HepG2 (cell line): ENCODE results near the gene MGAT5. TPM values are rescaled to one million over a fixed set of nuclear protein-coding genes. Genes with fewer than 3 reads are reported as not detected.

Source experiments
- ATAC-seq: fragments of 200-7000 bp; cut with Tn5 transposase; 3 replicates; pipeline ENCODE4 v1.9.1; 2020; ENCODE audit warnings: mild to moderate bottlenecking, moderate library complexity
- BruUV-seq: library from RNA; stranded (reverse); fragments of 400-500 nt; replicated peaks from 2 replicates; lab custom pipeline; 2021; lab: Mats Ljungman, UMichigan
- CTCF ChIA-PET: fragments of 300-600 bp; formaldehyde crosslinking; extraction: SDS; loops from one replicate; lab custom pipeline; 2021; ENCODE audit warnings: low total read pairs, inconsistent platforms, low intra/inter-chr PET ratio; lab: Yijun Ruan, JAX
- POLR2A ChIA-PET: fragments of 350-600 bp; sonication (Branson Sonifier 250); formaldehyde crosslinking; loops from one replicate; lab custom pipeline; 2020; ENCODE audit warnings: antibody characterized with exemption, inconsistent platforms; lab: Yijun Ruan, JAX
- DNase-seq: peaks from one replicate; pipeline ENCODE4 v3.0.0-alpha.2; 2015; ENCODE audit warnings: low spot score
- FAIRE-seq: peaks from 3 replicates; lab custom pipeline; 2011; peaks lifted over from hg19 to GRCh38; lab: Jason Lieb, UNC
- H2AFZ ChIP-seq: one replicate; pipeline ENCODE4 v1.6.1; 2011; ENCODE audit warnings: low read length, inconsistent platforms
- H3K27ac ChIP-seq: fragments of 300-600 bp; 3 replicates; pipeline ENCODE4 v1.8.0; 2011; ENCODE audit warnings: mixed run types, mild to moderate bottlenecking, mixed read lengths, low read length, inconsistent platforms; ENCODE audit not compliant: insufficient read depth; ENCODE audit errors: extremely low read length
- H3K27me3 ChIP-seq, 2 experiments: fragments of 200-600 bp in 1 of 2; 2 replicates in 1 of 2; 3 replicates in 1 of 2; pipeline versions ENCODE4 v1.6.0 to v1.8.0; 2011; ENCODE audit warnings: low read length in 2 of 2, mild to moderate bottlenecking in 2 of 2, moderate library complexity in 2 of 2, inconsistent platforms in 1 of 2; ENCODE audit not compliant: insufficient read depth in 2 of 2, control insufficient read depth in 1 of 2
- H3K36me3 ChIP-seq, 2 experiments: fragments of 200-600 bp in 1 of 2; replicated peaks in 1 of 2; 2 replicates in 1 of 2; 3 replicates in 1 of 2; pipeline versions ENCODE4 v1.5.1 to v1.8.0; 2011; ENCODE audit warnings: low read length in 2 of 2, inconsistent platforms in 1 of 2; ENCODE audit not compliant: insufficient read depth in 2 of 2, control insufficient read depth in 1 of 2
- H3K4me1 ChIP-seq: 2 replicates; pipeline ENCODE4 v1.5.1; 2012; ENCODE audit warnings: low read length, inconsistent platforms; ENCODE audit not compliant: insufficient read depth
- H3K4me2 ChIP-seq: 2 replicates; pipeline ENCODE4 v1.6.0; 2011; ENCODE audit warnings: low read depth, low read length, inconsistent platforms
- H3K4me3 ChIP-seq, 3 experiments: fragments of 200-600 bp in 1 of 3; sonication (generic), shearing (Covaris generic) in 1 of 3; replicated peaks in 1 of 3; 2 replicates each; pipeline ENCODE4 v1.5.1; 2011 to 2016; ENCODE audit warnings: low read length in 3 of 3, inconsistent platforms in 2 of 3, low read depth in 2 of 3, mild to moderate bottlenecking in 2 of 3, control low read depth in 1 of 3, mixed read lengths in 1 of 3; ENCODE audit not compliant: insufficient read depth in 1 of 3
- H3K79me2 ChIP-seq: one replicate; pipeline ENCODE4 v1.6.1; 2011; ENCODE audit warnings: low read length, inconsistent platforms; ENCODE audit not compliant: insufficient read depth
- H3K9ac ChIP-seq: 2 replicates; pipeline ENCODE4 v1.6.0; 2011; ENCODE audit warnings: mild to moderate bottlenecking, low read depth, low read length, inconsistent platforms; ENCODE audit not compliant: insufficient read depth
- H3K9me3 ChIP-seq: 2 replicates; pipeline ENCODE4 v1.5.1; 2012; ENCODE audit warnings: mild to moderate bottlenecking, low read length
- H4K20me1 ChIP-seq: 2 replicates; pipeline ENCODE4 v1.6.0; 2011; ENCODE audit warnings: inconsistent platforms, mild to moderate bottlenecking, low read length, moderate library complexity; ENCODE audit not compliant: insufficient read depth
- AHR ChIP-seq: IDR thresholded peaks from 2 replicates; pipeline ENCODE4 v1.6.1; 2018; ENCODE audit warnings: missing genetic modification reagents, missing compliant biosample characterization
- AKAP8 ChIP-seq: sonication (generic); formaldehyde crosslinking; IDR thresholded peaks from 2 replicates; pipeline ENCODE4 v1.5.1; 2020; ENCODE audit warnings: mild to moderate bottlenecking, missing genetic modification reagents
- GZF1 ChIP-seq: sonication (generic); formaldehyde crosslinking; IDR thresholded peaks from 2 replicates; pipeline ENCODE4 v1.5.1; 2020; ENCODE audit warnings: mild to moderate bottlenecking, missing genetic modification reagents
- NFYC ChIP-seq: IDR thresholded peaks from 2 replicates; pipeline ENCODE4 v1.6.1; 2016; ENCODE audit warnings: missing genetic modification reagents, missing compliant biosample characterization
- POGZ ChIP-seq: sonication (generic); formaldehyde crosslinking; IDR thresholded peaks from 2 replicates; pipeline ENCODE4 v1.4.0; 2020; ENCODE audit warnings: mild to moderate bottlenecking, missing genetic modification reagents
- SNAI1 ChIP-seq: sonication (generic); formaldehyde crosslinking; IDR thresholded peaks from 2 replicates; pipeline ENCODE4 v1.5.0; 2020; ENCODE audit warnings: mild to moderate bottlenecking, missing genetic modification reagents, borderline replicate concordance
- ZBTB7B ChIP-seq: sonication (generic); formaldehyde crosslinking; IDR thresholded peaks from 2 replicates; pipeline ENCODE4 v1.4.0; 2020; ENCODE audit warnings: missing genetic modification reagents
- WGBS: methylation state at CpG from one replicate; pipeline ENCODE4 v1.1.6; 2017; ENCODE audit warnings: low lambda C conversion rate; 5-methylcytosine and 5-hydroxymethylcytosine counted together
- in situ Hi-C: cut with HindIII; loops from 2 replicates; pipeline ENCODE4 v1.10.0; 2017; ENCODE audit warnings: low pct_unique_long_range_greater_than_20kb; ENCODE audit not compliant: extremely low pct_ligation_motif_present
- intact Hi-C: fragments of 100-400 bp; cut with micrococcal nuclease; formaldehyde crosslinking; loops from one replicate; pipeline ENCODE4 v1.10.0; 2022; ENCODE audit not compliant: unreplicated experiment
- polyA plus RNA-seq, 8 experiments: library from polyadenylated mRNA; depleted of rRNA in 3 of 8; stranded (reverse) in 7 of 8; unstranded in 1 of 8; fragments of >200 nt; fragmentation: Illumina TruSeq in 4 of 8; extraction: Trizol in 4 of 8; gene quantifications; 2 replicates each; pipeline versions ENCODE4 v1.2.1 to v1.2.3, GENCODE V29; 2011 to 2016; ENCODE audit warnings: low read depth in 4 of 8, missing spikeins in 1 of 8, mixed read lengths in 1 of 8; ENCODE audit not compliant: insufficient read depth in 1 of 8
- total RNA-seq, 5 experiments: library from RNA; depleted of rRNA; stranded (reverse); fragments of >200 nt; fragmentation: Illumina TruSeq; extraction: Trizol; gene quantifications; 2 replicates each; pipeline ENCODE4 v1.2.3, GENCODE V29; 2016; ENCODE audit warnings: low read depth in 1 of 5
- TF ChIP-seq, protein P1 (sequence below): sonication (generic); formaldehyde crosslinking; IDR thresholded peaks from 2 replicates; pipeline ENCODE4 v1.5.0; 2020; ENCODE audit warnings: mild to moderate bottlenecking, missing genetic modification reagents, moderate library complexity
- TF ChIP-seq, protein P2 (sequence below): sonication (generic); formaldehyde crosslinking; IDR thresholded peaks from 2 replicates; pipeline ENCODE4 v1.4.0; 2020; ENCODE audit warnings: mild to moderate bottlenecking, missing genetic modification reagents

Gene MGAT5
- total and polyA plus RNA-seq, 2 of the 13 experiments (the other 11 are each of a cell fraction or from before 2014, with no cell fraction given) = 33.1 to 60.2 TPM

DNA sequence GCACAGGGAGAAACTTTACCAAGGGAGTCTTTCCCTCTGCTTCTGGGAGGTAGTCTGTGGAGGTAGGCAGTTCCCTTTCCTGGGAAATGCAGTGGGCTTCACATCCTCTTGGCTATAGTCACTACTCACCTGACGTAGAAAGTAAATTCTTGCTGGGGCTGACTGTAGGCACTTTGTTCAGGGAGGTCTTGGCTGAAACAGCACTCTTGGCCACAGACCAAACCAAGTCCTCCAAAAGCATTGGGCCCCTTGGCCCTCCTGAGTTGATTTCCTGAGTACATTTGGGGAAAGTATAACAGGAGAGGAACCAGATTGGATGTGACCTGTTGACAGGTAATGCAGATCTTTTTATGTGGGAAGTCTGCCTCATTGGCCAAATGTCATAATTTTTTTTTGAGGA, 108.9 kb downstream of the MGAT5 start:
- TF ChIP-seq GZF1 = no peak
- TF ChIP-seq SNAI1 (CRISPR knock-in tag) = no peak
- TF ChIP-seq POGZ (CRISPR knock-in tag) = no peak
- no peak for TF ChIP-seq NFYC
- no peak for TF ChIP-seq ZBTB7B (CRISPR knock-in tag)
- TF ChIP-seq AHR (CRISPR knock-in tag) = no peak
- no peak for TF ChIP-seq AKAP8 (CRISPR knock-in tag)
- ATAC-seq (no peak), FAIRE-seq (no peak), DNase-seq (no peak)
- Histone ChIP-seq H3K27me3 (no peaks in the 10 kb centered on the region), H3K27ac (no peak overlapping the region), H3K4me3 (no peak overlapping the region), H3K79me2 (no peaks in the 10 kb centered on the region), H3K4me1 (peaks cover 40% of the 10 kb centered on the region), H3K36me3 (peaks cover 19 to 41% of the 10 kb centered on the region in 2 experiments; a peak in 4 of 5 replicates), H2AFZ (no peak overlapping the region), H3K9ac (no peak overlapping the region), H3K4me2 (no peak overlapping the region), H4K20me1 (no peaks in the 10 kb centered on the region), H3K9me3 (no peaks in the 10 kb centered on the region)
- ChIA-PET POLR2A (no interaction called here), CTCF (no interaction called here)
- BruUV-seq = no TSS peak
- in situ Hi-C loops (no loop called here), intact Hi-C loops (no loop called here)
- 100% methylated on average over 1 of the region's 1 CpG for WGBS

DNA sequence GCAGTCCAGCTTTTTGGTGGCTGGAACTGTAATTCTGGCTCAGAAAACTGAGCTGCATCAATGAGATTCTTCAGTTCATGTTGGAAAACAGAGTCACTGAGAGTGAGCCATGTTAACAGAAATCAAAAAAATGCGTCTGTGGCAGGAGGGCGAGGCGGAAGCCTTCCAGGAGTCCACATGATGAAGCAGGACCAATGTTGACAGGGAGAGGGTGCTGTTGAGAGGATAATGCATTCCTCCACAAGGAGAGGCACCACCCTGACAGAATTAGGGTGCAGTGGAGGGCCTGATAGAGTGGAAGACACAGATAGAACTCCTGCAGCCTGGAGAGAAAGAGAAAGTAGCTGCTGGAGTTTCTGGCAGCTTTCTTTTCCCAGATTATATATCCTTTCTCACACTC, 111.5 kb downstream of the MGAT5 start:
- peaks cover 28% of the 10 kb centered on the region for H3K4me1 ChIP-seq
- H3K79me2 ChIP-seq = no peaks in the 10 kb centered on the region
- H3K9ac ChIP-seq = no peak overlapping the region
- H3K9me3 ChIP-seq = no peaks in the 10 kb centered on the region
- H3K4me3 ChIP-seq = no peak overlapping the region
- in situ Hi-C loops = no loop called here
- no TSS peak for BruUV-seq
- no peak for FAIRE-seq
- no peak overlapping the region for H3K27ac ChIP-seq
- intact Hi-C loops = no loop called here
- no peak overlapping the region for H3K4me2 ChIP-seq
- TF ChIP-seq, protein P1, sequence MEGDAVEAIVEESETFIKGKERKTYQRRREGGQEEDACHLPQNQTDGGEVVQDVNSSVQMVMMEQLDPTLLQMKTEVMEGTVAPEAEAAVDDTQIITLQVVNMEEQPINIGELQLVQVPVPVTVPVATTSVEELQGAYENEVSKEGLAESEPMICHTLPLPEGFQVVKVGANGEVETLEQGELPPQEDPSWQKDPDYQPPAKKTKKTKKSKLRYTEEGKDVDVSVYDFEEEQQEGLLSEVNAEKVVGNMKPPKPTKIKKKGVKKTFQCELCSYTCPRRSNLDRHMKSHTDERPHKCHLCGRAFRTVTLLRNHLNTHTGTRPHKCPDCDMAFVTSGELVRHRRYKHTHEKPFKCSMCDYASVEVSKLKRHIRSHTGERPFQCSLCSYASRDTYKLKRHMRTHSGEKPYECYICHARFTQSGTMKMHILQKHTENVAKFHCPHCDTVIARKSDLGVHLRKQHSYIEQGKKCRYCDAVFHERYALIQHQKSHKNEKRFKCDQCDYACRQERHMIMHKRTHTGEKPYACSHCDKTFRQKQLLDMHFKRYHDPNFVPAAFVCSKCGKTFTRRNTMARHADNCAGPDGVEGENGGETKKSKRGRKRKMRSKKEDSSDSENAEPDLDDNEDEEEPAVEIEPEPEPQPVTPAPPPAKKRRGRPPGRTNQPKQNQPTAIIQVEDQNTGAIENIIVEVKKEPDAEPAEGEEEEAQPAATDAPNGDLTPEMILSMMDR (CRISPR knock-in tag) = peak; percentile 42
- TF ChIP-seq, protein P2, sequence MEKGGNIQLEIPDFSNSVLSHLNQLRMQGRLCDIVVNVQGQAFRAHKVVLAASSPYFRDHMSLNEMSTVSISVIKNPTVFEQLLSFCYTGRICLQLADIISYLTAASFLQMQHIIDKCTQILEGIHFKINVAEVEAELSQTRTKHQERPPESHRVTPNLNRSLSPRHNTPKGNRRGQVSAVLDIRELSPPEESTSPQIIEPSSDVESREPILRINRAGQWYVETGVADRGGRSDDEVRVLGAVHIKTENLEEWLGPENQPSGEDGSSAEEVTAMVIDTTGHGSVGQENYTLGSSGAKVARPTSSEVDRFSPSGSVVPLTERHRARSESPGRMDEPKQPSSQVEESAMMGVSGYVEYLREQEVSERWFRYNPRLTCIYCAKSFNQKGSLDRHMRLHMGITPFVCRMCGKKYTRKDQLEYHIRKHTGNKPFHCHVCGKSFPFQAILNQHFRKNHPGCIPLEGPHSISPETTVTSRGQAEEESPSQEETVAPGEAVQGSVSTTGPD (CRISPR knock-in tag) = no peak
- WGBS = 98% methylated on average over 3 of the region's 3 CpGs
- H3K36me3 ChIP-seq = peaks cover 20 to 41% of the 10 kb centered on the region in 2 experiments; a peak in 4 of 5 replicates
- H3K27me3 ChIP-seq = no peaks in the 10 kb centered on the region
- no peak overlapping the region for H2AFZ ChIP-seq
- H4K20me1 ChIP-seq = no peaks in the 10 kb centered on the region
- CTCF ChIA-PET = interaction anchor here (1.5 kb wide), 1 partner anchor 85 kb away, joined by 7 read pairs; no protein-coding TSS in a partner anchor
- peak; percentile 74 for ATAC-seq
- POLR2A ChIA-PET = no interaction called here
- no peak for DNase-seq
